HFFc6 (cell line): ENCODE measurements around the gene RIIAD1. TPM values are rescaled to one million over a fixed set of nuclear protein-coding genes. Genes with fewer than 3 reads are reported as not detected.

ENCODE experiments used
- DNase-seq: peaks from one replicate; pipeline ENCODE4 v3.0.0-alpha.2; 2018
- H3K27ac Mint-ChIP-seq: 2 replicates; pipeline ENCODE4 v1.8.0; 2020; ENCODE audit warnings: mild to moderate bottlenecking, mixed read lengths
- H3K27me3 Mint-ChIP-seq: 2 replicates; pipeline ENCODE4 v1.8.0; 2021; ENCODE audit warnings: mild to moderate bottlenecking, moderate library complexity, mixed read lengths; ENCODE audit not compliant: insufficient read depth
- H3K36me3 Mint-ChIP-seq: 2 replicates; pipeline ENCODE4 v1.8.0; 2021; ENCODE audit warnings: low read depth, mixed read lengths
- H3K4me1 Mint-ChIP-seq: 2 replicates; pipeline ENCODE4 v1.8.0; 2020; ENCODE audit warnings: low read depth, mixed read lengths
- H3K4me3 Mint-ChIP-seq: 2 replicates; pipeline ENCODE4 v1.8.0; 2020; ENCODE audit warnings: mild to moderate bottlenecking, moderate library complexity, mixed read lengths
- H3K9me3 Mint-ChIP-seq: 2 replicates; pipeline ENCODE4 v1.8.0; 2020; ENCODE audit warnings: mild to moderate bottlenecking, mixed read lengths
- total RNA-seq, 6 experiments: library from RNA; stranded (reverse); fragmentation: NEBNext Ultra II Directional; extraction: Animal tissue kit (Norgen Biotek cat#: 25700); gene quantifications; 2 replicates in 1 of 6; 3 replicates in 5 of 6; pipeline ENCODE4 v1.2.3, GENCODE V29; 2021
- TF ChIP-seq, protein P1 (sequence below): fragments of 200-600 bp; sonication (generic); IDR thresholded peaks from 2 replicates; pipeline ENCODE4 v1.5.0; 2021; ENCODE audit warnings: antibody characterized with exemption, mild to moderate bottlenecking

RIIAD1 gene
- total RNA-seq, 6 experiments from 2014 or later: not detected

DNA sequence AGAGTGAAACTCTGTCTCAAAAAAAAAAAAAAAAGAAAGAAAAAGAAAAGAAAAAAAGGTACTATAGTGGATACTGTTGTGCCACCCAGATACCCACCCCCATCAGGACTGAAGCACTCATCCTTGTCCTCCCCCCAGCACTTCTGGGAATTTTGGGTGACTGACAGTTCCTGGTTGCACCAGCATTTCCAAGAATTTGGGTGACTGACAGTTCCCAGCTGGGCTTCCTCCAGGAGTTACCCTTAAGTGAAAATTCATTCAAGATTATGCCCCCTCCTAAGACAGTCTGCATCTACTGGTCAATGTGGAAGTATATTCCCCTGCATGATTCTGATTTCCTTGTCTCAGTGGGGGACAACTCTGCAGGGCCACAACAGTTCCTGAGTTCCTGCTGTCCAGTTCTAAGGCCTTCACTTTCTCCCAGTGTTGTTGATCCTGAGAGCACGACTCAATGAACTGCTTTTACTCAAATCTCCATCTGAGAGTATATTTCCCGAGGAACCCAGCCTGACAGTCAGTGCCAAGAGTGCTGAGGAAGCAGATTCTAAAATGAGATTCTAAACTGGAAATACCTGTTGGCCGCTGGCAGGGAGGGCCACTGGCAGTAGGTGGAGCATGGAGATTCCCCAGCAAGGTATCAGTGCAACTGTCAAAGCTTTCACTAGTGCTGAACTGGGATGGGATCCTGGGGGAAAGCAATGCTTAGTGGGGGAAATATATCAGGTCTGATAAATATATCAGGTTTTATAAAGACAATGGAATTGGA, 18.5 kb downstream of the RIIAD1 start:
- Mint-ChIP-seq H3K4me3 (no peak overlapping the region), H3K9me3 (peaks cover 11% of the 10 kb centered on the region), H3K36me3 (no peaks in the 10 kb centered on the region), H3K27ac (no peak overlapping the region), H3K27me3 (peaks cover 28% of the 10 kb centered on the region), H3K4me1 (no peaks in the 10 kb centered on the region)
- no peak for DNase-seq
- TF ChIP-seq, protein P1, sequence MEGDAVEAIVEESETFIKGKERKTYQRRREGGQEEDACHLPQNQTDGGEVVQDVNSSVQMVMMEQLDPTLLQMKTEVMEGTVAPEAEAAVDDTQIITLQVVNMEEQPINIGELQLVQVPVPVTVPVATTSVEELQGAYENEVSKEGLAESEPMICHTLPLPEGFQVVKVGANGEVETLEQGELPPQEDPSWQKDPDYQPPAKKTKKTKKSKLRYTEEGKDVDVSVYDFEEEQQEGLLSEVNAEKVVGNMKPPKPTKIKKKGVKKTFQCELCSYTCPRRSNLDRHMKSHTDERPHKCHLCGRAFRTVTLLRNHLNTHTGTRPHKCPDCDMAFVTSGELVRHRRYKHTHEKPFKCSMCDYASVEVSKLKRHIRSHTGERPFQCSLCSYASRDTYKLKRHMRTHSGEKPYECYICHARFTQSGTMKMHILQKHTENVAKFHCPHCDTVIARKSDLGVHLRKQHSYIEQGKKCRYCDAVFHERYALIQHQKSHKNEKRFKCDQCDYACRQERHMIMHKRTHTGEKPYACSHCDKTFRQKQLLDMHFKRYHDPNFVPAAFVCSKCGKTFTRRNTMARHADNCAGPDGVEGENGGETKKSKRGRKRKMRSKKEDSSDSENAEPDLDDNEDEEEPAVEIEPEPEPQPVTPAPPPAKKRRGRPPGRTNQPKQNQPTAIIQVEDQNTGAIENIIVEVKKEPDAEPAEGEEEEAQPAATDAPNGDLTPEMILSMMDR: no peak

DNA sequence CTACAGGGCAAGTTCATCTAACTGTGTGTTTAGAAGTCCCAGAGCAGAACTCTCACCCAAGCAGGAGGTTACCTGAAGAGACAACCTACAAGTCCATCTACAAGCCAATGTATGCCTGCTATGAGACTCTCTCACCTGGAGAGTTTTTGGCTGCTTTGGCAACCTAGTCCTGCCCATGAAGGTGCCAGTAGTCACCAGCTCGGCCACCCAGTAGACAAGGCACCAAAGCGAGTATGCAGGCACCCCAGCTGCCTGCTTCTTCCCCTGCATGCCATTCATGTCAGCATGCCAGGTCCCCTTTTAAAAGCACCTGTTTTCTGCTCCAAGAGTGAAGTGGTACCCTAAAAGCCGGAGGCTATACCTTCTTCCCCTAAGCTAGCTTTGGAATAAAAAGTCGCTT, 20.2 kb downstream of the RIIAD1 start:
- no peak overlapping the region for H3K27ac Mint-ChIP-seq
- H3K36me3 Mint-ChIP-seq: no peaks in the 10 kb centered on the region
- peaks cover 41% of the 10 kb centered on the region for H3K27me3 Mint-ChIP-seq
- H3K4me3 Mint-ChIP-seq: no peak overlapping the region
- H3K4me1 Mint-ChIP-seq: no peaks in the 10 kb centered on the region
- no peak for DNase-seq
- peaks cover 10% of the 10 kb centered on the region for H3K9me3 Mint-ChIP-seq
- TF ChIP-seq, protein P1: no peak

DNA sequence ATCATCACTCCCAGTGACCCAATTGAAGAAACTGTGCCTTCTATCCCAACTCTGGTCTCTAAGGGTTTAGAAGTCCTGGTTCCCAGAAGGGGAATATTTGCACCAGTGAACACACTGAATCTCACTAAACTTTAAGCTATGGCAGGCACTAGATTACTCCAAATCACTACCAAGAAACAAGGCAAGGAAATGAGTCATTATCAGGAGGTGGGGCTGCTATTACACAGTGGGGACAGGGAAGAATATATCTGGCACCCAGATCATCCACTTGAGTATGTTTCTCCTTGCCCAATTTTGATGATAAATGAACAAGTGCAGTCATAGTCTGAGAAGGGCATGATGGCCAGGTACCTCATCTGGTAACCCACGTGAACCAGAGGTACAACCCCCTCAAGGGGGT, 35.0 kb downstream of the RIIAD1 start:
- peak; percentile 11 for DNase-seq
- TF ChIP-seq, protein P1: no peak
- Mint-ChIP-seq H3K27ac (peak overlapping the region; percentile 12), H3K36me3 (peaks cover 22% of the 10 kb centered on the region), H3K9me3 (no peaks in the 10 kb centered on the region), H3K4me1 (peaks cover 31% of the 10 kb centered on the region), H3K27me3 (peaks cover 3% of the 10 kb centered on the region; the same call in 1 of the 2 replicates), H3K4me3 (no peak overlapping the region)

DNA sequence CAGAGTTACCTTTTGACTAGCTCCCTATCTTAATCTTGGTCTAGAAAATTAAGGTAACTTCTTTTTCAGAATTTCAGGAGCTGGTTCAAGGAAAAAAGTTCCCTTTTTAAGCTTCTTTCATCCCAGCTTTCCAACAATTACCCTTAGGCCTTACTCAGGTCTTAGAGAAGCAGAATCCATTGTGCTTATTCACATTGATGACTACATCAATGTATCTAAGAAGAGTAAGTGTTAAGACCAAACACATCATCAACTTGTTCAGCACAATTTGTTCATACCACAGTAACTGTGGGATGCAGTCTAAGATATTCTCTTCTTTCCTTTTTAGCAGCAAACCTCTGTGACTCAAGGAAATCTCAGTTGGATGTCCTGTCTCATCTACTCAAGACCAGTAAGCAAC, 37.9 kb downstream of the RIIAD1 start:
- peaks cover 27% of the 10 kb centered on the region for H3K36me3 Mint-ChIP-seq
- peaks cover 55% of the 10 kb centered on the region for H3K4me1 Mint-ChIP-seq
- no peaks in the 10 kb centered on the region for H3K27me3 Mint-ChIP-seq
- no peak for DNase-seq
- no peak overlapping the region for H3K27ac Mint-ChIP-seq
- TF ChIP-seq, protein P1: no peak
- H3K9me3 Mint-ChIP-seq: no peaks in the 10 kb centered on the region
- H3K4me3 Mint-ChIP-seq: no peak overlapping the region

DNA sequence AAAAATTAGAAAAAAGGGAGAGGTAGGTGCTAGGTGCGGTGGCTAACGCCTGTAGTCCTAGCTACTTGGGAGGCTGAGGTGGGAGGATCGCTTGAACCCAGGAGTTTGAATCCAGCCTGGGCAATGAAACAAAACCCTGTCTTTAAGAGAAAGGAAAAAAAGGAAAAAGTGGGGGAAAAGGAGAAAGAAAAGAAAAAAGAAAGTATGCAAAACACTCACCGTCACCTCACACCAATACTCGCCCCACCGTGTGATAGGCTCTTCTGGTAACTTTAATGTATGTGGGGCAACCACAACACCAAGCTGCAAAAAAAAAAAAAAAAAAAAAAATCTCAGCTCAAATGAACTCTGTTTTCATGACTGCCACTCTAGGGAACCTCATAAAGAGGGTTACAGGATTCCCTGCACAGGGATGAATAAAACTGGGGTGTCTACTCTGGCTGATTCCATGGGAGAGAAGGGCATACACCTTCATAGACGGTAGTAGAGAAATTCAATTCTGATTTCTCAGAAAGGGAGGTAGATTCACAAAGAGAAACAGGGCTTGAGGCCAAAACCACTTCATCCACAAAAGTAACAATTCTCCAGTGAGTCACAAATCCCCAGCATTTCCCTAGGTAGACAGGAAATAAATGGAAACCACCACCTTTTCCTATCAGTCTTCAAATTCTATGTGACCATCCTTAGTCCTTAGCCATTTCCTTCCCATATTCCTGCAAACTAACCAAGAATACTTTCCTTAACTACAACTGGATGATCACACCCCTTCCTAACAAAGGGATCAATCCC, 39.5 kb downstream of the RIIAD1 start:
- no peaks in the 10 kb centered on the region for H3K9me3 Mint-ChIP-seq
- H3K4me3 Mint-ChIP-seq: no peak overlapping the region
- TF ChIP-seq, protein P1: no peak
- H3K27ac Mint-ChIP-seq: no peak overlapping the region
- peaks cover 59% of the 10 kb centered on the region for H3K4me1 Mint-ChIP-seq
- no peaks in the 10 kb centered on the region for H3K27me3 Mint-ChIP-seq
- H3K36me3 Mint-ChIP-seq: peaks cover 27% of the 10 kb centered on the region
- no peak for DNase-seq
